HG03571 (cell line): ENCODE measurements around the gene RNFT2.
A peak's percentile ranks its signal among the peaks of the same experiment; 100 is the strongest.

Experiments used
- ATAC-seq: cut with Tn5 transposase; IDR thresholded peaks from one replicate; pipeline ENCODE4 v1.9.1; 2021; ENCODE audit not compliant: unreplicated experiment

RNFT2 gene

DNA sequence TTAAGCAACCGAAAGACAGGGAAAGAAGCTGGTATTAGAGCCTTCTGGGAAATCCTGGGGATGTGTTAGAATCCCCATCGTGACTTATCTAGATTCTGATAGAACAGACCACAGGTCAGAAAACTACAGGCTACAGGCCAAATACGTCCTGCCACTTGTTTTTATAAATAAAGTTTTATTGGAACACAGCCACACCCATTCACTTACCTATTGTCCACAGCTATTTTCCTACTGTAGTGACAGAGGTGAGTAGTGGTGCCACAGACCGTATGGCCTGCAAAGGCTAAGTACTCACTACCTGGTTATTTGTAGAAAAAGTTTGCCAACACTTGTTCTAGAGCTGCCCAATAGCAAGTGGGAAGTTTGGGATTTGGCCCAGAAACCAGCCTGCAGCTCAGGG lies 89.3 kb downstream of the RNFT2 start:
- ATAC-seq, result no peak

DNA sequence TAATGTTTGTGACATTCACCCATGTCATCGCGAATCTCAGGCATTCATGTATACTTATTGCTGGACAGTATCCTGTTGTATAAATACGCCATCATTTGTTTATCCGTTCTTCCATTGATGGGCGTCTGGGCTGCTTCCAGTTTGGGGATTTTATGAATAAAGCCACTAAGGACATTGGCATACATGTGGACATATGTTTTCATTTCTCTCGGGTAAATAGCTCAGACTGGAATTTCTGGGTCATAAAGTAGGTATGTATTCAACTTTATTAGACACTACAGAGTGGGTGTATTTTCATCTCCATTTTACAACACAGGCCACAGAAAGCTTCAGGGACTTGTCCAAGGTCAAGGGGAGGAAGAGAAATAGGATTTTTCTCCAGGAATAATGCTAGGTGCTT lies 94.2 kb downstream of the RNFT2 start:
- ATAC-seq, result no peak

GRCh38 chr12:116833474-116833873 lies 95.4 kb downstream of the RNFT2 start:
- no peak for ATAC-seq

DNA sequence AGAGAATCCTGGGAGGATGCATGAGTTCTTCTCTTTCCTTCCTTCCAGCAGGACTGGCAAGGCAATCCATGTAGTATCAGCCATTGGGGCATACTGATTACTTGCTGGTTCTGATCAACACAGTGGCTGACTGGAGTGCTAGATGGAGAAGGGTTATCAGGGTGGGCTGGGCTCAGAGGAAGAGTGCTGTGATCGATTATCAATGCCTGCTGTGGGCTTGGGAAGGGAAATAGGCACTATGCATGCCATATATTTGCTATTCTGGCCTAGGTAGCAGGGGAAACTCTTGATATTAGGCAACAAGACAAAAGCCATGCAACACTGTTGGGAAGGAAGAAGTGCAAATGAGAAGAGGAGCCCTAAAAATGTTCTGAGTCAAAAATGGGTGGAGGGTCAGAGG lies 97.4 kb downstream of the RNFT2 start:
- ATAC-seq, result no peak

- ATAC-seq, result no peak
Measured at GRCh38 chr12:116837097-116837496, 99.0 kb downstream of the RNFT2 start.

DNA sequence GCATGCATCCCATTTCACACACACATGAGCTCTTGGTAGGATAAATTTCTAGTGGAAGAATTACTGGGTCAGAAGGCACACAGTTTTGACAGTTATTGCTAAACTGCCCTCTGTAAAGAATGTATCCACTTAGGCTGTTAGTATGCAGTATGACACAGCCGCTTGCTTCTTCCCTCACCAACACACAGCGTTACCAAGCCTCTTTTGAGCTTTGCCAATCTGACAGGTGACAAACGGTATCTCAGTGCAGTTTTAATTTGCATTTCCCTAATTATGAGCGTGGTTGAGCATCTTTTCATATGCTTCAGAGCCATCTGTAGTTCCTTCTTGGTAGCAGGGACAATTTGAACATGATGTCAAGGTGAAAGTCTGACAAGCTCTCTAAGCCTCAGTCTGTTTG lies 100.2 kb downstream of the RNFT2 start:
- no peak for ATAC-seq

- ATAC-seq, result no peak
Measured at GRCh38 chr12:116839287-116839830, 101.2 kb downstream of the RNFT2 start.

GRCh38 chr12:116843085-116843484 lies 105.0 kb downstream of the RNFT2 start:
- ATAC-seq, result no peak

DNA sequence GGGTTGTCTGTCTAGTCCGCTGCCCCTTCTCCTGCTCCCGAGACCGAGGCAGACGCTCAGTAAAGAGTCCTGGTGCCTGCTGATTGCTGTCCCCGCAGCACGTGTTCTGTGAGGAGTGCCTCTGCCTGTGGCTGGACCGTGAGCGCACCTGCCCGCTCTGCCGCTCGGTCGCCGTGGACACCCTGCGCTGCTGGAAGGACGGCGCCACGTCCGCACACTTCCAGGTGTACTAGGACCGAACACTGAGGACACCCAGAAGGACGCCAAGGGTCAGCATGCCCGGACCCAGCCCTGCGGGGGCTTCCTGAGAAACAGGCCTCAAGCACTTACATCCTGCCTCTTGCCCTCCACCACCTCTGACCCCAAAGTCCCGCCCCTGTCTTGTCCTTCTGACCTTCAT lies 111.1 kb downstream of the RNFT2 start:
- no peak for ATAC-seq

DNA sequence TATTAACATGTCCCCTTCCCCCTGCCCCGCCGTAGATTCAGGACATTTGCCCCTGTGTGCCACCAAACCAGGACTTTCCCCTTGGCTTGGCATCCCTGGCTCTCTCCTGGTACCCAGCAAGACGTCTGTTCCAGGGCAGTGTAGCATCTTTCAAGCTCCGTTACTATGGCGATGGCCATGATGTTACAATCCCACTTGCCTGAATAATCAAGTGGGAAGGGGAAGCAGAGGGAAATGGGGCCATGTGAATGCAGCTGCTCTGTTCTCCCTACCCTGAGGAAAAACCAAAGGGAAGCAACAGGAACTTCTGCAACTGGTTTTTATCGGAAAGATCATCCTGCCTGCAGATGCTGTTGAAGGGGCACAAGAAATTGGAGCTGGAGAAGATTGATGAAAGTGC lies 114.2 kb downstream of the RNFT2 start:
- no peak for ATAC-seq

DNA sequence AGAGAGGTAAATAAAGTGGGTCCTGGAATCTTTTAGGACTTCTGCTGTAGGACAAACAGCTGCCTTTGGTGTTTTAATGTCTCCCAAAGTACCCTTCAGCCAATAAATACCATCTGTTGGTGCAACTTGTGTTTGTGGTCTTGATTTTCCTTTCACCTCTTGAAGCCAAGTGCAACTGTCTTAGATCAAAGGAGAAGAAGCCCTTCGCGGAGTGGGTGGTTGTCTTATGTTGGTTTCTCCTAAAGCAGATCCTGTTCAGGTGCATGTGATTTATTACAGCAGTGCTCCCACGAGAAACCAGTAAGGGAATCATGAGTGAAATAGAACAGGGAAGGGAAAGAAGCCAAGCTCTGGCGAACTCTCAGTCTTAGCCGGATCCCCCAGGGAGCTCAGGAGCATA lies 115.4 kb downstream of the RNFT2 start:
- no peak for ATAC-seq

DNA sequence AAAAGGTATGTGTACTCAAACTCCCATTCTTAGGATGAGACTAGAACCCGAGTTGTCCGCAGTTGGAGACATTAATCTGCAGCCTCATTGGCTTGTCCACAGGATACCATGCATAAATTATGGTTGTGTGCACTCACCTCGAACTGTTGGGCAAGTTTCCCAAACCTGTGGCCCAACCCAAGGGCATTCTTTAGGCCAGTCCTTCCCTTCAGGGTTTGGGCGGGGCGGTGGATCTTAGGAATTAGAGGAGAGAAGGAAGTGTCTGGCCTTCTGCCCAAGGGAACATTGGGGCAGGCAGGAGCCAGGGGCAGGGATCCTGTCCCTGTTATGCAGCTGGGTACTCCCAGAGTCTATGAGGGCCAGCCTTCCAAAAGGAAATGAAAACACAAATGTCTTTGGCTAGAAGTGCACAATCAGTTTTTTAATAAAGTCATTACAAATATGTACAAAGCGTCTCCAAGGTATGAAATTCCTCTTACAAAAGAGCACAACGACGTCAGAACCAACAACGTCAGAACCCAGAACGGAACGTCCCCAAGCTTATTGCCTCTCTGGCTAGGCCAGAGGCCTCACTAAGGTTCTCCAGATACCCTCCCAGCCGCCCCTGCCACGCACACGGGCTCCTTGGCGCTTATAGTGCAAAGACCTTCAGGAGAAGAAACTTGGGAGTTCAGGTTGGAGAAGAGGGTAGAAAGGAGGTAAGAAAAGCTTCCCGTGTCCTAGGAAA lies 117.8 kb downstream of the RNFT2 start:
- ATAC-seq, result no peak

- ATAC-seq, result no peak
Measured at GRCh38 chr12:116856729-116857128, 118.6 kb downstream of the RNFT2 start.

- ATAC-seq, result no peak
Measured at GRCh38 chr12:116859079-116859478, 121.0 kb downstream of the RNFT2 start.

DNA sequence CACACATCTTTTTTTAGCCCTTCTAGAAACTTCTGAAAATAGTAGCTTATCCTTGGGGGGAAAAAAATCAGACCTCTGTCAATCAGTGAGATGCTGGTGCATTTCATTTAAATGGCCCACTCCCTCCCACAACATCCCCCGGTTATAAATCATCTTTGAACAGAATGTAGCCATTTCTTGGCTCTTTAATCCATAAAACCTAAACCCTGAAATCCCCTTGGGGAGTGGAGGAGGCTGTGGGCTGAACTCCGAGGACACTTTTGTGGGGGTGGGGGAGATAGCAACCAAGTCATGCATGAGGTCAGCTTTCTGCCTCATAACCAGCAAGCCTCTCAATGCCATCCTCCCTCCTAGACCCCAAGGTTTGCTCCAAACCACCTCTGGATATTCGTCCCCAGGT lies 122.1 kb downstream of the RNFT2 start:
- no peak for ATAC-seq

DNA sequence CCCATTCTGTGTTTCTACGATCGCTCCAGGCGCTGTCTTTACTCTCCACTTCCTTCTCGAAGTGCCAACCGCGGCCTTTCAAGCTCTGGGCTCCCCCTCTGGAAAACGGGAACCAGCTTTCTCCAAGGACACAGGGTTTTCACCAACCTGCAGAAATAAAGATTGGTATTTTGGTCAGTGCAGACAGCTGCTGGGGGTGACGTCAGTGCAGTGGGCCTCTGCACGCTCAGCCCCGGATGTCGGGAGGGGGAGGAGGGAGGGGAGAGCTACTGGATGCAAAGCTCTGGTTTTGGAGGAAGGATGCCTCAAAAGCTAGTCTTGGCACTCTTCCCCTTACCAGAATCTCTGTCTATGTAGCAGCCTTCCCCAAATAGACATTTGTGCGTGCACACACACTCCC lies 123.2 kb downstream of the RNFT2 start:
- peak; percentile 87 for ATAC-seq

GRCh38 chr12:116862167-116862566 lies 124.1 kb downstream of the RNFT2 start:
- no peak for ATAC-seq

- ATAC-seq, result no peak
Measured at GRCh38 chr12:116863275-116863767, 125.2 kb downstream of the RNFT2 start.

GRCh38 chr12:116864371-116865160 lies 126.5 kb downstream of the RNFT2 start:
- no peak for ATAC-seq

DNA sequence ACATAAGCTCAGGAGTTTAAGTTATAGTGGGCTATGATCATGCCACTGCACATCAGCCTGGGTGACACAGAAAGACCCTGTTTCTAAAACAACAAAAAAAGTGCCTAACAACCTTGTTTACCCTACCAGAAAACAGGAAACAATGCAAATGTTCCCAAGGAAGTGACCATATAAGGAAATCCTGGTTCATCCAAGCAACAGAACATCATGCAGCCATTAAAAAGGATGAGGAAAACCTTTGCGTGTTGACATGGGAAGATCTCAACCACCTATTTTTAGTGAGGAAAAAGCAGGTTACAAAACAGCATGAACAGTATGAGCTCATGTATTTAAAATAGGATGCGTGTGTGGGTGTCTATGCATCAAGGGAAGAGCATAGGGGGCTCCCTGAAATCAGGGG lies 129.4 kb downstream of the RNFT2 start:
- ATAC-seq, result no peak

DNA sequence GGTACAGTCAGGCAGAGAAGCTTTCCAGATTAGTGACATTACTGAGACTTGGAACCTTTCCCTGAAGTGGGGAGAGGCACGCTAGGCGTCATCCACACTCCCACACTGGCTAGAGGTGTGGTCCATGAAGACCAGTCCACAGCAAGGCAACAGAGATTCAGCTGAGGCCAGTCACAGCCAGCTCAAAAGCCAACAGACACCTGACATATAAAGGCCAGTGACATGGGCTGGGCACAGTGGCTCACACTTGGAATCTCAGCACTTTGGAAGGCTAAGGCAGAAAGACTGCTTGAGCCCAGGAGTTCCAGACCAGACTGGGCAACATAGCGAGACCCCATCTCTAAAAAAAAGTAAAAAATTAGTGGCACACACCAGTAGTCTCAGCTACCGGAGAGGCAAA lies 132.2 kb downstream of the RNFT2 start:
- no peak for ATAC-seq

DNA sequence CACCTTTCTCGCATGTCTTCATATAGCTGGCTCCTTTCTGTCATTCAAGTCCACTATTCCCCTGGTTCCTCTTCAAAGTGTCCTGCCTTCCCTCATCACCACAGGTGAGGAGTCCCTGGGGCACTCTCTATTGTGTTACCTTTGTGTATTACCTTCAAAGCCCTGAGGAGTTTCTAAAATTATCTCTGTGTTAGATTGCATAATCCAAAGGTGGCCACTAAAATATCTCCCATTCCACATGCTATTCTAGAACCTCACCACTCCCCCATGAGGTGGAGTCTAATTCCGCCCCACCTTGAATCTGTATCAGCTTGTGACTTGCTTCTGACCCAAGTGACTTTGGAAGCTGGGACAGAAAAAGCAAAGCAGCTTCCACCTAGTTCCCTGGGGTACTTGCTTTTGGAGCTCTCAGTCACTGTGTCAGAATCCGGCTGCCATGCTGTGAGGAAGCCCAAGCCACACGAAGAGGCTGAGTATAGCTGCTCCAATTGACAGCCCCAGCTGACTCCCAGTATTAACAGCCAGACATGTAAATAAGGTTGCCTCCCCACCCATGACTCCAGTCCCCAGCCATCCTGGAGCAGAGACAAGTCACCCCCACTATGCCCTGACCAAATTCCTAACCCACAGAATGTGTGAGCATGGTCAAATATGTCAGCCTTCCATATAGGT lies 136.3 kb downstream of the RNFT2 start:
- no peak for ATAC-seq
